Mucosa of gallbladder (tissue), 1 donor: ENCODE results near the gene E2F2. TPM values are rescaled to one million over a fixed set of nuclear protein-coding genes. Genes with fewer than 3 reads are reported as not detected.
"Not testable (repeated sequence)": the region's sequence is repeated elsewhere in the genome, so short reads cannot be mapped to it uniquely, and the experiment has no call there.

ENCODE experiments used
- DNase-seq: peaks from one replicate; pipeline ENCODE4 v3.0.0-alpha.2; 2020; ENCODE audit warnings: low spot score
- total RNA-seq: library from RNA; stranded (reverse); gene quantifications from one replicate; pipeline ENCODE4 v1.2.1, GENCODE V29; 2021
- donor health status: DM: no; HTN: no; CAD: no.

E2F2 gene
- total RNA-seq, 1 donor from 2014 or later = 0.46 TPM

- no peak for DNase-seq
Observed at GRCh38 chr1:23546897-23547584, 16.0 kb upstream of the E2F2 start.

- no peak for DNase-seq
Observed at GRCh38 chr1:23545851-23546250, 14.8 kb upstream of the E2F2 start.

GRCh38 chr1:23544444-23545389 lies 13.7 kb upstream of the E2F2 start:
- DNase-seq = peak; percentile 76

GRCh38 chr1:23543707-23544443 lies 12.8 kb upstream of the E2F2 start:
- DNase-seq = no peak

GRCh38 chr1:23542940-23543339 lies 11.9 kb upstream of the E2F2 start:
- DNase-seq = not testable (repeated sequence)

GRCh38 chr1:23539698-23540266 lies 8.7 kb upstream of the E2F2 start:
- peak; percentile 91 for DNase-seq

- no peak for DNase-seq
Observed at GRCh38 chr1:23537296-23537973, 6.4 kb upstream of the E2F2 start.

GRCh38 chr1:23533246-23534023 lies 2.4 kb upstream of the E2F2 start:
- DNase-seq = no peak

- DNase-seq = no peak
Observed at GRCh38 chr1:23531562-23532094, 595 bp upstream of the E2F2 start.

- DNase-seq = no peak
Observed at GRCh38 chr1:23530087-23530746, 816 bp downstream of the E2F2 start.

- DNase-seq = no peak
Observed at GRCh38 chr1:23529146-23530086, 1.6 kb downstream of the E2F2 start.

GRCh38 chr1:23528250-23528978 lies 2.6 kb downstream of the E2F2 start:
- peak; percentile 88 for DNase-seq

- no peak for DNase-seq
Observed at GRCh38 chr1:23527900-23528249, 3.2 kb downstream of the E2F2 start.

GRCh38 chr1:23527366-23527765 lies 3.7 kb downstream of the E2F2 start:
- no peak for DNase-seq

GRCh38 chr1:23526329-23527041 lies 4.5 kb downstream of the E2F2 start:
- DNase-seq = no peak

GRCh38 chr1:23525558-23526250 lies 5.3 kb downstream of the E2F2 start:
- DNase-seq = no peak
